IMR-90 (cell line): ENCODE results near the gene EVA1A. TPM values are rescaled to one million over a fixed set of nuclear protein-coding genes. Genes with fewer than 3 reads are reported as not detected.
A peak's percentile ranks its signal among the peaks of the same experiment; 100 is the strongest.

Experiments used
- ATAC-seq: fragments of 200-7000 bp; cut with Tn5 transposase; 2 replicates; pipeline ENCODE4 v1.9.1; 2020; ENCODE audit warnings: low read depth, mild to moderate bottlenecking, moderate library complexity
- BruUV-seq: library from RNA; stranded (reverse); fragments of 400-500 nt; replicated peaks from 2 replicates; lab custom pipeline; 2021; lab: Mats Ljungman, UMichigan
- CTCF ChIA-PET: fragments of 300-600 bp; formaldehyde crosslinking; extraction: SDS; loops from one replicate; lab custom pipeline; 2021; ENCODE audit warnings: antibody characterized with exemption; lab: Yijun Ruan, JAX
- POLR2A ChIA-PET: fragments of 300-600 bp; sonication (Branson Sonifier 250); formaldehyde crosslinking; loops from one replicate; lab custom pipeline; 2022; ENCODE audit warnings: antibody characterized with exemption; ENCODE audit not compliant: unreplicated experiment; lab: Charles Lee
- DNase-seq: peaks from one replicate; pipeline ENCODE4 v3.0.0; 2013
- H2AFZ ChIP-seq: replicated peaks from 2 replicates; pipeline ENCODE3; 2013; ENCODE audit warnings: low read length, mild to moderate bottlenecking; ENCODE audit not compliant: poor library complexity
- H2AK5ac ChIP-seq: 2 replicates; pipeline ENCODE4 v1.6.1; 2013; ENCODE audit warnings: low read depth, low read length, inconsistent platforms
- H2AK9ac ChIP-seq: replicated peaks from 2 replicates; pipeline ENCODE3; 2013; ENCODE audit warnings: mild to moderate bottlenecking, low read depth, low read length, moderate library complexity; ENCODE audit not compliant: poor library complexity
- H2BK120ac ChIP-seq: 2 replicates; pipeline ENCODE4 v1.6.1; 2013; ENCODE audit warnings: low read depth, low read length, inconsistent platforms
- H2BK15ac ChIP-seq: 3 replicates; pipeline ENCODE4 v1.6.1; 2013; ENCODE audit warnings: low read depth, low read length, inconsistent platforms
- H2BK20ac ChIP-seq: 2 replicates; pipeline ENCODE4 v1.6.1; 2013; ENCODE audit warnings: low read depth, mild to moderate bottlenecking, inconsistent platforms, low read length, moderate library complexity
- H2BK5ac ChIP-seq: 2 replicates; pipeline ENCODE4 v1.6.1; 2013; ENCODE audit warnings: mild to moderate bottlenecking, low read depth, low read length, inconsistent platforms; ENCODE audit not compliant: poor library complexity, severe bottlenecking
- H3K14ac ChIP-seq: replicated peaks from 2 replicates; pipeline ENCODE4 v1.6.1; 2013; ENCODE audit warnings: low read depth, low read length, inconsistent platforms
- H3K18ac ChIP-seq: 2 replicates; pipeline ENCODE4 v1.6.1; 2013; ENCODE audit warnings: low read depth, low read length, control low read depth
- H3K23ac ChIP-seq: 2 replicates; pipeline ENCODE4 v1.6.1; 2013; ENCODE audit warnings: low read depth, low read length, inconsistent platforms
- H3K27ac ChIP-seq: 2 replicates; pipeline ENCODE4 v1.5.1; 2013; ENCODE audit warnings: mild to moderate bottlenecking, control low read depth, low read length; ENCODE audit not compliant: insufficient read depth
- H3K27me3 ChIP-seq: 2 replicates; pipeline ENCODE4 v1.6.1; 2013; ENCODE audit warnings: low read length; ENCODE audit not compliant: control insufficient read depth, insufficient read depth
- H3K36me3 ChIP-seq: 2 replicates; pipeline ENCODE4 v1.6.1; 2013; ENCODE audit warnings: low read length, mixed read lengths; ENCODE audit not compliant: control insufficient read depth, insufficient read depth
- H3K4ac ChIP-seq: 2 replicates; pipeline ENCODE4 v1.6.1; 2013; ENCODE audit warnings: low read depth, low read length, inconsistent platforms
- H3K4me1 ChIP-seq: 2 replicates; pipeline ENCODE4 v1.6.1; 2013; ENCODE audit warnings: low read length, mixed read lengths; ENCODE audit not compliant: control insufficient read depth, insufficient read depth
- H3K4me2 ChIP-seq: 2 replicates; pipeline ENCODE4 v1.6.1; 2013; ENCODE audit warnings: low read depth, mild to moderate bottlenecking, control low read depth, low read length, moderate library complexity
- H3K4me3 ChIP-seq: 2 replicates; pipeline ENCODE4 v1.5.1; 2013; ENCODE audit warnings: low read depth, mild to moderate bottlenecking, control low read depth, low read length, moderate library complexity; ENCODE audit not compliant: insufficient read depth
- H3K56ac ChIP-seq: 2 replicates; pipeline ENCODE4 v1.6.1; 2013; ENCODE audit warnings: low read length, inconsistent platforms; ENCODE audit not compliant: insufficient read depth; ENCODE audit errors: extremely low read depth
- H3K79me1 ChIP-seq, 2 experiments: 2 replicates each; pipeline ENCODE4 v1.6.1; 2013; ENCODE audit warnings: low read length in 2 of 2, inconsistent platforms in 1 of 2, low read depth in 1 of 2
- H3K9ac ChIP-seq: 2 replicates; pipeline ENCODE4 v1.6.1; 2013; ENCODE audit warnings: low read depth, low read length, control low read depth
- H3K9me1 ChIP-seq: 2 replicates; pipeline ENCODE4 v1.6.1; 2013; ENCODE audit warnings: low read length, inconsistent platforms; ENCODE audit not compliant: insufficient read depth
- H3K9me3 ChIP-seq: 2 replicates; pipeline ENCODE4 v1.6.1; 2013; ENCODE audit warnings: low read length; ENCODE audit not compliant: control insufficient read depth, insufficient read depth
- H4K20me1 ChIP-seq: 2 replicates; pipeline ENCODE4 v1.6.1; 2013; ENCODE audit warnings: low read length, inconsistent platforms; ENCODE audit not compliant: insufficient read depth
- H4K5ac ChIP-seq: 2 replicates; pipeline ENCODE4 v1.6.1; 2013; ENCODE audit warnings: mild to moderate bottlenecking, low read depth, low read length, control low read depth
- H4K8ac ChIP-seq, 2 experiments: 2 replicates each; pipeline ENCODE4 v1.6.1; 2013; ENCODE audit warnings: low read depth in 2 of 2, low read length in 2 of 2, control low read depth in 1 of 2, inconsistent platforms in 1 of 2
- H4K91ac ChIP-seq: 2 replicates; pipeline ENCODE4 v1.6.1; 2013; ENCODE audit warnings: low read depth, low read length, inconsistent platforms; ENCODE audit not compliant: insufficient read depth
- CHD1 ChIP-seq: IDR thresholded peaks from 2 replicates; pipeline ENCODE4 v1.6.1; 2012; ENCODE audit warnings: low read depth, low read length, improper control_type of control experiment
- RAD21 ChIP-seq: IDR thresholded peaks from 2 replicates; pipeline ENCODE4 v1.6.1; 2012; ENCODE audit warnings: low read length, improper control_type of control experiment
- RCOR1 ChIP-seq: IDR thresholded peaks from 2 replicates; pipeline ENCODE4 v1.6.1; 2012; ENCODE audit warnings: mild to moderate bottlenecking, low read length, improper control_type of control experiment; ENCODE audit not compliant: insufficient replicate concordance
- SMC3 ChIP-seq: fragments of 150-350 bp; IDR thresholded peaks from 2 replicates; pipeline ENCODE4 v1.6.1; 2016; ENCODE audit warnings: low read depth, mild to moderate bottlenecking, antibody characterized with exemption, low read length, moderate library complexity
- WGBS, 2 experiments: methylation state at CpG; one replicate each; pipeline versions ENCODE4 v1.1.5 to v1.1.7; 2013; ENCODE audit warnings: missing lambda C conversion rate in 2 of 2; ENCODE audit not compliant: insufficient read length in 1 of 2; ENCODE audit errors: extremely low coverage in 2 of 2; 5-methylcytosine and 5-hydroxymethylcytosine counted together
- dilution Hi-C: fragments of 300-500 bp; cut with HindIII; formaldehyde crosslinking; loops from one replicate; pipeline ENCODE4 v1.14.3; 2018; ENCODE audit warnings: low sequenced_read_pairs; ENCODE audit not compliant: unreplicated experiment
- in situ Hi-C: fragments of 300-500 bp; cut with MboI; formaldehyde crosslinking; loops from 3 replicates; pipeline ENCODE4 v1.14.3; 2019; ENCODE audit warnings: low sequenced_read_pairs, inconsistent platforms, mixed read lengths
- intact Hi-C: fragments of 100-400 bp; cut with micrococcal nuclease; formaldehyde crosslinking; loops from 2 replicates; pipeline ENCODE4 v1.10.0; 2022
- polyA plus RNA-seq, 3 experiments: library from polyadenylated mRNA; depleted of rRNA; stranded (reverse); fragments of >200 nt; gene quantifications; 2 replicates each; pipeline ENCODE4 v1.2.3, GENCODE V29; 2012; ENCODE audit warnings: low replicate concordance in 1 of 3
- total RNA-seq: library from RNA; depleted of rRNA; stranded (reverse); fragments of >200 nt; gene quantifications from 2 replicates; pipeline ENCODE4 v1.2.3, GENCODE V29; 2012

The EVA1A gene
- total and polyA plus RNA-seq, 2 of the 4 experiments (the other 2 are of a cell fraction): 54.5 to 93.7 TPM

GRCh38 chr2:75556679-75557366 lies 3.9 kb downstream of the EVA1A start:
- dilution Hi-C loops: no loop called here
- no TSS peak for BruUV-seq

More at GRCh38 chr2:75556679-75557366, 3.9 kb downstream of the EVA1A start:
- Histone ChIP-seq H3K4me3 (no peak overlapping the region), H2BK120ac (no peak overlapping the region), H3K4ac (no peak overlapping the region), H3K18ac (no peak overlapping the region), H4K91ac (no peak overlapping the region), H3K9me1 (peaks cover 53% of the 10 kb centered on the region), H3K79me1 (peaks cover 49 to 88% of the 10 kb centered on the region in 2 experiments), H2AK5ac (no peak overlapping the region), H3K23ac (no peak overlapping the region), H3K36me3 (peaks cover 8% of the 10 kb centered on the region), H4K20me1 (peaks cover 67% of the 10 kb centered on the region), H3K4me2 (no peak overlapping the region), H4K5ac (no peak overlapping the region), H2AFZ (no peak overlapping the region), H3K14ac (peak overlapping the region; percentile 55; the same call in 1 of the 2 replicates), H3K56ac (no peak overlapping the region), H2BK20ac (no peak overlapping the region), H3K27me3 (no peaks in the 10 kb centered on the region), H3K27ac (no peak overlapping the region), H2AK9ac (no peak overlapping the region), H2BK5ac (no peak overlapping the region), H3K4me1 (peaks cover 10% of the 10 kb centered on the region), H4K8ac (no peak overlapping the region), H3K9me3 (no peaks in the 10 kb centered on the region), H2BK15ac (no peak overlapping the region), H3K9ac (no peak overlapping the region)
- CTCF ChIA-PET: no interaction called here
- no peak for ATAC-seq
- intact Hi-C loops (loop anchor here (5.0 kb wide), 1 partner anchor 70 kb away; no protein-coding TSS in a partner anchor), in situ Hi-C loops (no loop called here)
- WGBS, 2 experiments: no CpG with 5 or more reads among the region's 7 CpGs
- TF ChIP-seq CHD1: no peak
- TF ChIP-seq RAD21: no peak
- TF ChIP-seq SMC3: no peak
- no peak for TF ChIP-seq RCOR1
- POLR2A ChIA-PET: no interaction called here
- DNase-seq: peak; percentile 37
